A673 (cell line): ENCODE results near the gene CRADD. TPM values are rescaled to one million over a fixed set of nuclear protein-coding genes. Genes with fewer than 3 reads are reported as not detected.

Experiments used
- BruUV-seq: library from RNA; stranded (reverse); fragments of 400-500 nt; replicated peaks from 2 replicates; lab custom pipeline; 2021; lab: Mats Ljungman, UMichigan
- CTCF ChIA-PET: fragments of 300-600 bp; sonication (Branson Sonifier 250); formaldehyde crosslinking; loops from one replicate; lab custom pipeline; 2022; ENCODE audit warnings: antibody characterized with exemption; lab: Charles Lee
- POLR2A ChIA-PET: fragments of 300-600 bp; sonication (Branson Sonifier 250); formaldehyde crosslinking; loops from one replicate; lab custom pipeline; 2022; ENCODE audit warnings: antibody characterized with exemption; ENCODE audit not compliant: low non-redundant PET; lab: Charles Lee
- DNase-seq: peaks from one replicate; pipeline ENCODE4 v3.0.0-alpha.2; 2015; ENCODE audit warnings: low spot score
- H3K27ac ChIP-seq: fragments of 200-600 bp; sonication (generic); 2 replicates; pipeline ENCODE4 v1.5.1; 2016; ENCODE audit warnings: mixed run types, low read depth, mild to moderate bottlenecking, mixed read lengths, antibody characterized with exemption, low read length; ENCODE audit not compliant: poor library complexity, severe bottlenecking
- H3K27me3 ChIP-seq: fragments of 200-600 bp; sonication (generic); replicated peaks from 2 replicates; pipeline ENCODE4 v1.6.1; 2017; ENCODE audit warnings: mixed run types, low read depth, mild to moderate bottlenecking, mixed read lengths, antibody characterized with exemption, low read length; ENCODE audit not compliant: insufficient read depth, poor library complexity
- H3K36me3 ChIP-seq: fragments of 200-600 bp; sonication (generic); 2 replicates; pipeline ENCODE4 v1.6.1; 2016; ENCODE audit warnings: mixed run types, mild to moderate bottlenecking, mixed read lengths, antibody characterized with exemption, low read length; ENCODE audit not compliant: insufficient read depth, poor library complexity, severe bottlenecking
- H3K4me1 ChIP-seq: fragments of 200-600 bp; sonication (generic); 2 replicates; pipeline ENCODE4 v1.6.1; 2017; ENCODE audit warnings: mixed run types, mild to moderate bottlenecking, mixed read lengths, antibody characterized with exemption, low read length; ENCODE audit not compliant: insufficient read depth, poor library complexity, severe bottlenecking
- H3K4me3 ChIP-seq: fragments of 200-600 bp; sonication (generic); 2 replicates; pipeline ENCODE4 v1.5.1; 2016; ENCODE audit warnings: low read depth, mixed run types, mild to moderate bottlenecking, mixed read lengths, low read length; ENCODE audit not compliant: poor library complexity, severe bottlenecking
- H3K9me3 ChIP-seq: fragments of 200-600 bp; sonication (generic); 2 replicates; pipeline ENCODE4 v1.6.1; 2016; ENCODE audit warnings: mixed run types, low read depth, mild to moderate bottlenecking, mixed read lengths, antibody characterized with exemption, low read length; ENCODE audit not compliant: poor library complexity, severe bottlenecking
- EZH2 ChIP-seq: fragments of 200-600 bp; sonication (generic); IDR thresholded peaks from 2 replicates; pipeline ENCODE4 v1.6.1; 2017; ENCODE audit warnings: borderline replicate concordance, low read depth, mild to moderate bottlenecking, mixed read lengths, antibody characterized with exemption, low read length; ENCODE audit not compliant: poor library complexity, severe bottlenecking
- intact Hi-C: fragments of 100-400 bp; cut with micrococcal nuclease; formaldehyde crosslinking; loops from one replicate; pipeline ENCODE4 v1.10.0; 2022; ENCODE audit not compliant: unreplicated experiment
- total RNA-seq: library from RNA; stranded (reverse); gene quantifications from 2 replicates; pipeline ENCODE4 v1.2.3, GENCODE V29; 2021
- TF ChIP-seq, protein P1 (sequence below): fragments of 300-800, 200-600 bp; sonication (generic); conservative IDR thresholded peaks from 2 replicates; pipeline ENCODE4 v1.5.1; 2017; ENCODE audit warnings: low read depth, mild to moderate bottlenecking, antibody characterized with exemption, low read length, moderate library complexity, mixed read lengths

The CRADD gene
- total RNA-seq, 1 experiment from 2014 or later, result 9.1 TPM

DNA sequence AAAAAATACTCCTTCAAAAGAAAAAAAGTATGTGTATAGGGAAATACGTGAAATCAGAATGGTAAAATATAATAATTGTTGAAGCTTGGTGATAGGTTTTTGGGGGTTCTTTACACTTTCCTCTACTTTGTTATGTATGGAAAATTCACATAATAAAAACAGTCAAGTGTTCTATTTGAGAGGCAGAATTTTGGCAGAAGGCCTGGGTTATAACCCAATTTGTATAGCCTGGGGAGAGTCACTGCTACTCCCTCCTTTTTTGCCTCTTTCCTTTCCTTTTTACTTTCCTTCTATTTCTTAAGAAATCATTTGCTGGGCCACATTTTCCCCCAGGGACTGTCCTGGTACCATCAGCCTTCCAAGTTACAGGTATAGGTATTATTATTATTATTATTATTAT is 105.7 kb downstream of the CRADD start:
- DNase-seq, result no peak
- ChIA-PET POLR2A (no interaction called here), CTCF (no interaction called here)
- no peaks in the 10 kb centered on the region for H3K36me3 ChIP-seq
- intact Hi-C loops, result no loop called here
- no peaks in the 10 kb centered on the region for H3K9me3 ChIP-seq
- no peak overlapping the region for H3K27ac ChIP-seq
- BruUV-seq, result no TSS peak
- H3K4me1 ChIP-seq, result peaks cover 21% of the 10 kb centered on the region
- TF ChIP-seq, protein P1, sequence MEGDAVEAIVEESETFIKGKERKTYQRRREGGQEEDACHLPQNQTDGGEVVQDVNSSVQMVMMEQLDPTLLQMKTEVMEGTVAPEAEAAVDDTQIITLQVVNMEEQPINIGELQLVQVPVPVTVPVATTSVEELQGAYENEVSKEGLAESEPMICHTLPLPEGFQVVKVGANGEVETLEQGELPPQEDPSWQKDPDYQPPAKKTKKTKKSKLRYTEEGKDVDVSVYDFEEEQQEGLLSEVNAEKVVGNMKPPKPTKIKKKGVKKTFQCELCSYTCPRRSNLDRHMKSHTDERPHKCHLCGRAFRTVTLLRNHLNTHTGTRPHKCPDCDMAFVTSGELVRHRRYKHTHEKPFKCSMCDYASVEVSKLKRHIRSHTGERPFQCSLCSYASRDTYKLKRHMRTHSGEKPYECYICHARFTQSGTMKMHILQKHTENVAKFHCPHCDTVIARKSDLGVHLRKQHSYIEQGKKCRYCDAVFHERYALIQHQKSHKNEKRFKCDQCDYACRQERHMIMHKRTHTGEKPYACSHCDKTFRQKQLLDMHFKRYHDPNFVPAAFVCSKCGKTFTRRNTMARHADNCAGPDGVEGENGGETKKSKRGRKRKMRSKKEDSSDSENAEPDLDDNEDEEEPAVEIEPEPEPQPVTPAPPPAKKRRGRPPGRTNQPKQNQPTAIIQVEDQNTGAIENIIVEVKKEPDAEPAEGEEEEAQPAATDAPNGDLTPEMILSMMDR, result no peak
- no peak for TF ChIP-seq EZH2
- H3K27me3 ChIP-seq, result no peaks in the 10 kb centered on the region
- no peak overlapping the region for H3K4me3 ChIP-seq

DNA sequence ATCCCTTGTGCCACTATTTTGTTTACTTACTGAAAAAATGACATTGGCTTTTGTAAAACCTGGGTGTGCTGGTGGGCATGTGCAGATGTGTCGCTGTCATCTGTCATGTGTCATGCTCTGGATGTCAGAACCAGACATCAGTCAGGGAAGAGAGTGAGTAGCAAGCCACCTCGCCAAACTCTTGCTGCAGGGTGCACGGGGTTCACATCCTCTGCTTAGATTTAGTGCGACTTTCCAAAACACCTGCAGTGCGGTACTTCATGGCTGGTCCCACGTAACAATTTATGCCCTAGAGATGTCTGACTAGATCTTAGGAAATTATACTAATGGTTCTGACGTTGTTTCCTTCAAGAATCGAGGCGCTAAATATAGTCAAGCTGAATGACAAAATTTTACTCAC is 106.7 kb downstream of the CRADD start:
- H3K36me3 ChIP-seq, result no peaks in the 10 kb centered on the region
- no peak overlapping the region for H3K4me3 ChIP-seq
- DNase-seq, result no peak
- H3K27ac ChIP-seq, result no peak overlapping the region
- no TSS peak for BruUV-seq
- ChIA-PET CTCF (no interaction called here), POLR2A (no interaction called here)
- peaks cover 21% of the 10 kb centered on the region for H3K4me1 ChIP-seq
- intact Hi-C loops, result no loop called here
- no peaks in the 10 kb centered on the region for H3K9me3 ChIP-seq
- H3K27me3 ChIP-seq, result no peaks in the 10 kb centered on the region
- TF ChIP-seq EZH2, result no peak
- TF ChIP-seq, protein P1, result no peak

DNA sequence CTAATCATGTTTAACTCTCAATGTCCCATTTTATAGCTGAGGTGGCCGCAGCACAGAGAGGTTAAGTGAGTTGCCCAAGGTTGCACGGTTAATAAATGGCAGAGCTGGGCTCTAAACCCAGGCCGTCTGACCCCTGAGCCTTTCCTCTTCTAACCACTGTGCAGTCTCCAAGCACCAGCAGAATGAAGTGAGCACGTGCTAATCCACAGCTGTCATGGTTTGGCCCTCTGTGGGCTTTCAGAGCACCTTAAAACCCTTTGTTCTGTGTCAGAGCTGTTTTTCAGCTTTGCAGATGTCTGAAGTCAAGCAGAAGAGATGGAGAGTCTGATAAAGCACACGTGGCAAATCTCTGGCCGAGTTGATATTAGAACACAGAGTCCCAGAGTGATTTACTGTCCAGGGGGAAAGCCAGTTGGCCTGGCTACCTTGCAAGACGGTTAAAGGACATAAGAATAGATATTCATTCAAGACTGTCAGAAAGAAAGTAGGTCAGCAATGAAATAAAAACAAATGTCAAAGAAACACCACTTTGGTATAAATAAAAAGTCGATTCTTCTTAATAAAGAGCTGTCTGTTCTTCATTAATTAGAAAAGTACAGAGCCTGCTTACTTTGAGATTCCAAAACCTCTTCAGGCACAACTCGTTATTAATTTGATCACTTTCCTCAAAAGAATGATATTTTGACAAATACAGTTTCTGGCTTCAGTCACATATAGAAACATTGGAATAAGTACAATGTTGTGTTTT is 107.3 kb downstream of the CRADD start:
- no peak for TF ChIP-seq EZH2
- TF ChIP-seq, protein P1, result no peak
- Histone ChIP-seq H3K27me3 (no peaks in the 10 kb centered on the region), H3K4me3 (no peak overlapping the region), H3K36me3 (no peaks in the 10 kb centered on the region), H3K27ac (no peak overlapping the region), H3K4me1 (peaks cover 21% of the 10 kb centered on the region), H3K9me3 (no peaks in the 10 kb centered on the region)
- intact Hi-C loops, result no loop called here
- ChIA-PET CTCF (no interaction called here), POLR2A (no interaction called here)
- DNase-seq, result no peak
- BruUV-seq, result no TSS peak
